Dermis microvascular lymphatic vessel endothelial cell (primary cell): ENCODE measurements around the gene AOPEP. TPM values are rescaled to one million over a fixed set of nuclear protein-coding genes. Genes with fewer than 3 reads are reported as not detected.

Experiments used
- DNase-seq, 2 donors: peaks; one replicate each; pipeline versions ENCODE4 v3.0.0 to v3.0.0-alpha.2; 2010; ENCODE audit warnings: low read depth in 2 of 2
- total RNA-seq: library from RNA; depleted of rRNA; stranded (reverse); fragments of >200 nt; gene quantifications from 2 replicates; pipeline ENCODE4 v1.2.1, GENCODE V29; 2014

Gene AOPEP
- total RNA-seq, 1 donor from 2014 or later = 24.6 TPM

DNA sequence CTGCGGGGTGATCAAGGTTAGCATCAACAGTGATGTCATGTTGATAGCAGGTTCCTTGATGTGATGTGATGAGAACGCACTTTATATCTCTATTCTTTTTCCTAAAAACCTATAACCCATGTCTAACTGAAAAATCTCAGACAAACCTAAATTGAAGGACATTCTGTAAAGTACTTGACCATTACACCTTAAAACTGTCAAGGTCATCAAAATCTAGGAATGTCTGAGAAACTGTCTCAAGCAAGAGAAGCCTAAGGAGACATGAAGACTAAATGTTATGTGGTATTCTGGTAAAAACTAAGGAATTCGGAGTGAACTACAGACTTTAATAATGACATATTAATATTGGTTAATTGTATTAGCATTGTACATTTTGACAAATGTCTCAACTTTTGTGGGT is 170.0 kb downstream of the AOPEP start:
- no peak for DNase-seq

DNA sequence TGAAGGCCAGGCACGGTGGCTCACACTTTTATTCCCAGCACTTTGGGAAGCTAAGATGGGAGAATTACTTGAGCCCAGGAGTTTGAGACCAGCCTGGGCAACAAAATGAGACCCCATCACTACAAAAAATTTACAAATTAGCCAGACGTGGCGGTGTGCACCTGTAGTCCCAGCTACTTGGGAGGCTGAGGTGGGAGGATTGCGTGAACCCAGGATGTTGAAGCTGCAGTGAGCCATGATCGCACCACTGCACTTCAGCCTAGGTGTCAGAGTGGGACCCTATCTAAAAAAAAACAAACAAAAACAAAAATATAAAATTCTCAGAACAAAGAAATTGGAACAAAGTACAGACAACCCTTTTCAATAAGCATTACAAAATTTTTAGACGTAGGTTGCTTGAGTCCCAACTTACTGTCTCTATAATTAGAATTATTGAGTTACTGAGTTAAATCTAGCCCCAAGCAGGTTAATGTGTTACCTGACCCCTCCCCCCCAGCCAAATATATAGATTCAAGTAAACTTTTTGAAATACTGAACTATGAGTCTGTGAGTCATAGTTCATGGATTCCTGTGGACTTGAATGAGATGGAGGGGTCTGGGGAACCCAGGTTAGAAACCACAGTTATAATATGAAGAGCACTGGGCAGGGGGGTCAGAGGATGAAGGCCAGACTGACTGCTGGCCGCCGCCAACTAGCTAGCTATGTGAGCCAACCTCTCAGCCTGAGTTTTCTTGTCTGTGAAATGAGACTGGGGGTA is 173.1 kb downstream of the AOPEP start:
- DNase-seq = no peak

- DNase-seq = peak in 1 of 2 donors; percentile 51
These were observed 173.9 kb downstream of the AOPEP start for GRCh38 chr9:94900222-94901018.

- DNase-seq = no peak
These were observed 174.5 kb downstream of the AOPEP start for GRCh38 chr9:94901019-94901363.

DNA sequence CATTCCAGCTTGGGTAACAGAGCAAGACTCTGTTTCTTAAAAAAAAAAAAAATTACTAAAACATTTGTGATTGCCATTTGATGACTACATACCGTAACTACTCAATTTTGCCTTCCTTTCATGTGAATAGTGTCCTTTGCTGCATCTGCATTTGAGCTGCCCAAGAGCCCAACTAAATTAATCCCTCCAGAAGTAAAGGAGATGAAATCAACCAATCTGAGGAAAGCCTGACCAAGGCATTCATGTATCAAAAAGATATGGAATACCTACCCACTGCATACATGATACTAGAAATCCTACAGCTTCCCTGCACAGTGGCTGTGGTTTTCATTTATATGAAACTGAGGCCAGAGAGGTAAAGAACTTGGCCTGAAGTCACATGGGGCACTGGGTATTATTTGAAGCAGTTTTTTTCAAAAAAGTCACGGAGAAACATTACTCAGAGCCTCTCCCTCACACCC is 177.5 kb downstream of the AOPEP start:
- no peak for DNase-seq

GRCh38 chr9:94904806-94905205 is 178.3 kb downstream of the AOPEP start:
- no peak for DNase-seq

DNA sequence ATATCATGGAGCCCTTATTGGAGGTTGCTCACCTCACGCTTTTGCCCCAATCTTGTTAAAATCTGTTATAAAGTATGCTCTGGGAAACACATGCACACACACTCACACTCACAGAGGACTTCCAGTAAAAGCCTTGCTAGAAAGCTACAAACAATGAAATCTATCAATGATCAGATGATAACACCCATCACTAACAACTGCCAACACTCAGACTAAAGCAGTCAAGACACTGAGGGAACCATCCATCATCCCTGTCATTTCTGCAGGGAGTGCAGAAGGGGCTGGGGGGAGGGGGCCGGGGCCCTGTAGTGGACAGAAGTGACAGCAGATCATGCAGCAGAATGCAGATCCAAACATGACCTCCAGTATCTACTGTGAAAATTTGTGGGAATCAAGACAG is 179.1 kb downstream of the AOPEP start:
- DNase-seq = no peak

DNA sequence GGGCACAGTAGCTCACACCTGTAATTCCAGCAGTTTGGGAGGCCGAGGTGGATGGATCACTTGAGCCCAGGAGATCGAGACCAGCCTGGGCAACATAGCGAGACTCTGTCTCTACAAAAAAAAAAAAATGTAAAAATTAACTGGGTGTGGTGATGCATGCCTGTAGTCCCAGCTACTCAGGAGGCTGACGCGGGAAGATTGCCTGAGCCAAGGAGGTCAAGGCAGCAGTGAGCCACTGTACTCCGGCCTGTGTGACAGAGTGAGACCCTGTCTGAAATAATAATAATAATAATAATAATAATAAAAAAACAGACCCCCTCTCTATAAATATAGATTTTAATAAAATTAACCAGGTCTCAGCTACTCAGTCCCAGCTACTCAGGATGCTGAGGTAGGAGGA is 179.7 kb downstream of the AOPEP start:
- DNase-seq = no peak

DNA sequence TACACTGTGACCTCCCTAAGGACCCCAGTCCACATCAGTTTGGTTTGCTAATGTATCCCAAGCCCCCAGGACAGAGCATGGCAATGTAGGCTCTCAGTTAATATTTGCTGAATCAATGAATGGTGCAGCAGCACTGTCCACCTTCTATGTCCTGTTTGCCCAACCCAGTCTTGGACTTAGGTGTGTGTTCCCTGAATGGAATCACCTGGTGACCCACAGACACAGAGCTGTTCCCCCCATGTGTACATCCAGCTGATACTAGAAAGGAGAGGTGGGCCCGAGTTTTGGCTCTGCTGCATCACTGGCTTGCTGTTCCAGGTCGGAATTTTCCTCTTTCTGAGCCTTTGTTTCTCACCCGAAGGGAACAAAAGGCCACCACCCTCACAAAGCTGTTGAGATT is 180.2 kb downstream of the AOPEP start:
- DNase-seq = no peak

DNA sequence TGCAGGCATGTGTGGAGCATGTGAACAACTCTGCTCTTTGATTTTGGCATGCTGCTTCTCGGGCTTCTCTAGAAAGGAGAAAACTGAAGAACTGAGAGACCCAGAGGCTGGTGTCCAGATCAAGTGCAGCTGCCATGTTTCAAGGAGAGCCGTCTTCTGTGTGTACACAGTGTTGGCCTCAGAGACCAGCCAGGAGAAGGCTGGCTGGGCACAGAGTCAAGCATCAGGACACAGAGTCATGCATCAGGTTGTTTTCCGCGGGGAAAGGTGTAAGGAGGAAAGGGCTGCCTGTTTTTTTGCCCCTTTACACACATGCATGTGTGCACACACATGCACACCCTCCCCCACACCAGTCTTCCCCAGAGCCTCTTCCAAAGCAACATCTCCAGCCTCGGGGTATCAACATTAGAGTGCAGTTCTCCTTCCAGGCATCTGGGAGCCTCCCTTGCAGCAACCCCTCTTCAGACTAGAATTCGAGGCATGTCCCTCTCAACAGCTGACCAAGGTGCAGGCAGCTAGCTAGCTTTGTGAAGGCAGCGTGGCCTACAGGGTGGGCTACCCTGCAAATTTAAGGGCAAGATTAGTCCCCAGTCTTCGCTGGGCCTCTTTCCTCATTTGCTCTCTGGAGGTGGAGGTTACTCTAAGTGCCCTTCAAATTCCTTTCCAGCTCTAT is 180.9 kb downstream of the AOPEP start:
- no peak for DNase-seq

DNA sequence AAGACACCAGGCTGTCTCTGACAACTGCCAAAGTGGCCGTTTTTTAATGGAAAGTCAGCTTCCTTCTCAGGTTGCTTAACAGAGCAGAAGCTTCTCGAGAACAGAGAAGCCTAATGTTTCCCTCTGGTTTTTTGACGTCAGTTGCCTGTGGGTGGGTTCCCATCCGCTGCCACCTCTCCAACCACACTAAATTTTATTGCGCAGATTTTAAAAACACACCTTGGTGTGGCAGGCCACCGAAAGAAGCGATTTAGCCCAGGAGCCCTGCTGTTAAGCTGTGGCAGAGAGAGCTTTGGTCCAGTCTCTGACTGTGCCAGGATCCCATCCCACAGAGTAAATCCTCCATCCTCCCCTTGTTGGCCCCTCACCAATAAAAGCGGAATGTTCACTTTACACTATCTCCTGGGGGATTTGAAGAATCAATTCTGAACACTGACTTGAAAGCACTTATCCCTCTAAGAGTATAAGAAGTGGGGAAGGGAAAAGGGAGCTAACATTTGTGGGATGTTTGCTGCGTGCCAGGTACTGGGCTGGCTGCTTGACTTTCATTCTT is 181.6 kb downstream of the AOPEP start:
- DNase-seq = no peak

DNA sequence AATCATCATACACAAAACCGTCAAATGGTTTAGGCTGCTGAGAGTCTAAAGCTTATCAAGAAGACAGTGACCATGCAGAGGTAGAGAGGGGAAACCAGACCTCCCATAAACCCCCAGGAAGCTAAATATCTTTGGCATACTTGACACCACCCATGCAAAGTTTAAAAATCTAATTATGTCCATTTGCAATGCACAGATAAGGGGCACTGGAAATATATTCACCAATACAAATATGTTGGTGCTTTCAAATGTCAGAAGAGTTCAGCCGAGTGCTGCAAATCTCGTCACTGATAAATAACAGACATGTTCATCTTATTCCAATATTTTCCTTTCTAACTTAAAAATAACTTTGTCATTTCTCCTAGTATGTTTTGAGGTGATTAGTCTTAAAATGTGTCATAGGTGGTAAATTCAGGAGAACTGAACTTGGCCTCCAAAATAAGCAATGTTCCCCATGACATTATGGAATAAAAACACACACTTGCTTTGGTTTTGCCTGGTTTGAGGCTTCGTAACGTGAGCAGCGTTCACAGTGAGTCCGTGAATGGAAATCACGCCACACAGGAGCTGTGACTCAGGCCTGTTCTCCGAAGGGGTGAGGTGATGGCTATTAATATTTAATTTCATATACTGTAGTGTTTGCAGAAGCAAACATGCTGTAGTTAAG is 182.2 kb downstream of the AOPEP start:
- no peak for DNase-seq

DNA sequence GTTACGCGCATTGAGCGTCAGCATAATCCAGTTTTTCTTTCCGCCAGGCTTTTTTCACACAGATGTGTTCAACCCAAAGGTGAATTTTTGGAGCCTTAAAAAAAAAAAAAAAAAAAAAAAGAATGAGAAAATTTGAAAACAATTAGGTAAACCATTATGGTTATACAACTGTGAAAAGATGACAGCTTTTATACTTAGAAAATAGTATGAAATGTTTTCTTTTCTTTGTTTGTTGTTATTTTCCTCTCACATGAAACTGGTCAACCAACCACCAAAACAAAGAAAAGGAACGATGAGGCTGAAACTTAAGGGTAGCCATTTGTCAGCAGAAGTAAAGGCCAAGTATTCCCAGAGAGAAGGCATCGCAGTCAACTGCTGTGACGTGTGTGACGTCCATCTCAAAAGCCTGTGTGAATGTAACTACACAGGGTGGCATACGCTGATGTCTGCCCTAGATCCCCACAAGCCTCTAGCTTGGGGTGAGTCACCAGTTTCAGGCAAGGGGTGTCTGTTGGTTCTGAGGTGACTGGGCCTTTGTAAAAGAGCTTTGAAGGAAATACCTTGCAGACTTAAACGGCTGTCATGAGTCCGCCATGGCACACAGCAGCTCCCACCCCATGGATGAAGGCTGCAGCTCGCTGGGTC is 182.9 kb downstream of the AOPEP start:
- no peak for DNase-seq

- DNase-seq = no peak
These were observed 183.6 kb downstream of the AOPEP start for GRCh38 chr9:94909965-94910730.

GRCh38 chr9:94911211-94911610 is 184.7 kb downstream of the AOPEP start:
- DNase-seq = no peak

GRCh38 chr9:94911986-94912635 is 185.6 kb downstream of the AOPEP start:
- no peak for DNase-seq

DNA sequence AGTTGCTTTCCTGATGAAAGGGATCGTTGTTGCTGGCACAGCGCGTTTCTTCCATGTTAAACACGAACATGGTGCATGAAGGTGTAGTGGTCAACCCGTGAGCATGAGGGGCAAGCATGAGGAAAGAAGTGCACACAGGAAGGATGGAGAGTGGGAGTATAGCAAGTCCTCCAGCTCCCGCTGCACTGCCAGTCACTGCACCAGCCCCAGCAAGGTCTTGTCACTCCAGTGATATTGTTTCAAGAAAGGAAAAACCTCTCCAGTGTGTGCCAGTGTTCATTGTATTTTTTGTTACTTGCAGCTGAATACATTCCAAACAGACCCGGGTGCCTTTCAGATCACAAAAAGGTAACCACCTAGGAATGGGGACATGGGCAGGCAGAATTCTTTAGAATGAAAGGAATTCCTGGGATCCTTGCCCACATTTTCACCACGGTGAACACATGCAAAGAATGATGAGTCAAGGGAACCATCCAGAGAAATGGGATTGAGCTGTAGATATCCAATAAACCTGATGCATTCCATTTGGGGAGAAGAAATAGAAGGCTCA is 186.3 kb downstream of the AOPEP start:
- no peak for DNase-seq

DNA sequence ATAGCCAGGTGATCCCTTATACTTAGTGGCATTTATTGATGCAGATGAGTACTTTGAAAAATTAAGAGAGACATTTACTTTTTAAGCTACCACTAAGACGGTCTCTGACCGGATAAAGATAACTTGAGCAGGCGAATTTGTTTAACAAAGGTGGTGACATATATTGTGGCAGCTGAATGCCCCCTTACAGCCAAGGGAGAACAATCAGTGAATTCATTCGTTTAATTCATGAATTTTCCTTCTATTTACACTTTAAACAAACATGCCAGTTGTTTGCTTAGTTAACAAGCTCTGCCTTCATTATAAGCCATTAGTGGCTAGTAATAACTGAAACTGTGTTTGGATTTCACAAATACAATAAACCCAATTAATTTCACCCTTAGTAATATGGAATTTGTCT is 187.1 kb downstream of the AOPEP start:
- no peak for DNase-seq
